ENCODE measurements around the gene TMEM198. TPM values are rescaled to one million over a fixed set of nuclear protein-coding genes. Genes with fewer than 3 reads are reported as not detected.

The TMEM198 gene
- total and polyA plus RNA-seq, 2 of the 4 experiments (the other 2 are of a cell fraction): 0.18 to 2.2 TPM

DNA sequence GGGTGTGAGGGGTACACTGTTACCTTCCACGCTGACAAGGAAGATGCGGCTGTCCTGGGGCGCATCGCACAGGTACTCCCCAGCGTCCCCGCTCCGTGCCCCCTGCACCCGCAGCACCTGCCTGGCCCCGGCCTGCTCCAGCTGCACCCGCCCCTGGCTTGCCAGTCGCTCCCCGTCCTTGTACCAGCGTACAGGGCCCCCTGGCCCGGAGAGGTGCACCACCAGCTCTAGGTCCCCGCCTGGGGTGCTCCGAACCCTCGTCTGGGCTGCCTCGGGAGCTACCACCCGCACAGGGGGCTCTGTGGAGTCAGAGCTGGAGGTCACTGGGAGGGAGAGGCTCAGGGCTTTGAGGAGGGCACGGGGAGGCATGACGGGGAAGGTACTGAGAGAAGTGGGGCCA is 13.5 kb downstream of the TMEM198 start:
- intact Hi-C loops (cut with micrococcal nuclease) (no loop called here), dilution Hi-C loops (cut with HindIII; ENCODE audit: low sequenced_read_pairs, unreplicated experiment) (no loop called here), in situ Hi-C loops (cut with MboI; ENCODE audit: low sequenced_read_pairs) (no loop called here)
- no peak overlapping the region for H2BK120ac ChIP-seq (ENCODE audit: low read depth, low read length)
- no peak overlapping the region for H4K8ac ChIP-seq (ENCODE audit: low read depth in 2 of 2, low read length in 2 of 2)
- no peak overlapping the region for H2BK15ac ChIP-seq (ENCODE audit: low read depth, low read length)
- no peak overlapping the region for H3K14ac ChIP-seq (replicated peaks; ENCODE audit: low read depth, low read length)
- no peak for DNase-seq
- H2BK20ac ChIP-seq (ENCODE audit: low read depth, low read length): no peak overlapping the region
- no peak overlapping the region for H2AFZ ChIP-seq (replicated peaks; ENCODE audit: low read length, poor library complexity)
- H4K20me1 ChIP-seq (ENCODE audit: insufficient read depth, low read length): peaks cover 3% of the 10 kb centered on the region; the same call in 1 of the 2 replicates
- no peak overlapping the region for H2AK5ac ChIP-seq (ENCODE audit: low read depth, low read length)
- ATAC-seq (ENCODE audit: low read depth): no peak
- ChIA-PET POLR2A (ENCODE audit: unreplicated experiment) (interaction anchor here (1.1 kb wide), 1 partner anchor 14 kb away, joined by 6 read pairs; the partner anchor contains the start of gene OBSL1), CTCF (no interaction called here)
- no peak overlapping the region for H3K4me2 ChIP-seq (ENCODE audit: low read depth, low read length)
- no peak overlapping the region for H4K5ac ChIP-seq (ENCODE audit: low read depth, low read length)
- no peak overlapping the region for H3K18ac ChIP-seq (ENCODE audit: low read depth, low read length)
- no peak overlapping the region for H2AK9ac ChIP-seq (replicated peaks; ENCODE audit: low read depth, low read length, poor library complexity)
- TF ChIP-seq RAD21 (IDR thresholded peaks at IDR 0.05; ENCODE audit: low read length) (no peak), CHD1 (IDR thresholded peaks at IDR 0.05; ENCODE audit: low read depth, low read length) (no peak), MXI1 (IDR thresholded peaks at IDR 0.05; ENCODE audit: borderline replicate concordance, low read depth, low read length) (no peak), SMC3 (IDR thresholded peaks at IDR 0.05; ENCODE audit: low read depth, low read length) (no peak), MAZ (IDR thresholded peaks at IDR 0.05; ENCODE audit: borderline replicate concordance, low read depth, low read length) (no peak), CTCF (conservative IDR thresholded peaks at IDR 0.05; ENCODE audit: low read depth, low read length) (no peak), CEBPB (IDR thresholded peaks at IDR 0.05; ENCODE audit: low read depth, low read length) (no peak), NFE2L2 (IDR thresholded peaks at IDR 0.05; ENCODE audit: low read depth, low read length) (no peak), RCOR1 (IDR thresholded peaks at IDR 0.05; ENCODE audit: insufficient replicate concordance, low read length) (no peak)
- no peak overlapping the region for H3K9ac ChIP-seq (ENCODE audit: low read depth, low read length)
- 93% methylated on average over 10 of the region's 21 CpGs; no CpG with 5 or more reads in 1 of the 2 experiments for WGBS, 2 experiments (ENCODE audit: extremely low coverage in 2 of 2, insufficient read length in 1 of 2)
- no peaks in the 10 kb centered on the region; the same call in 1 of the 2 replicates for H3K36me3 ChIP-seq (ENCODE audit: control insufficient read depth, insufficient read depth, low read length)
- H3K23ac ChIP-seq (ENCODE audit: low read depth, low read length): no peak overlapping the region
- no TSS peak for BruUV-seq (replicated peaks)
- no peak overlapping the region for H3K27ac ChIP-seq (ENCODE audit: insufficient read depth, low read length)
- no peaks in the 10 kb centered on the region for H3K9me3 ChIP-seq (ENCODE audit: control insufficient read depth, insufficient read depth, low read length)
- no peak overlapping the region for H3K4me3 ChIP-seq (ENCODE audit: insufficient read depth, low read depth, low read length)
- no peaks in the 10 kb centered on the region for H3K79me1 ChIP-seq (ENCODE audit: low read depth in 1 of 2, low read length in 2 of 2)
- H3K9me1 ChIP-seq (ENCODE audit: insufficient read depth, low read length): no peaks in the 10 kb centered on the region
- no peaks in the 10 kb centered on the region for H3K27me3 ChIP-seq (ENCODE audit: control insufficient read depth, insufficient read depth, low read length)
- no peak overlapping the region for H3K56ac ChIP-seq (ENCODE audit: extremely low read depth, insufficient read depth, low read length)
- H4K91ac ChIP-seq (ENCODE audit: insufficient read depth, low read depth, low read length): no peak overlapping the region
- no peak overlapping the region for H2BK5ac ChIP-seq (ENCODE audit: low read depth, low read length, poor library complexity, severe bottlenecking)
- H3K4ac ChIP-seq (ENCODE audit: low read depth, low read length): no peak overlapping the region
- peaks cover 5% of the 10 kb centered on the region; the same call in 1 of the 2 replicates for H3K4me1 ChIP-seq (ENCODE audit: control insufficient read depth, insufficient read depth, low read length)

All from IMR-90 (cell line).